Trophoblast cell (in vitro differentiated cells and primary cell): ENCODE data around the gene AJM1.
"Not testable (repeated sequence)": the region's sequence is repeated elsewhere in the genome, so short reads cannot be mapped to it uniquely, and the experiment has no call there.

Source experiments
- DNase-seq, 2 donors: peaks; one replicate each; pipeline ENCODE4 v3.0.0-alpha.2; 2016
- H2AFZ ChIP-seq: 2 replicates; pipeline ENCODE4 v1.6.1; 2013; ENCODE audit warnings: low read length, moderate library complexity, mild to moderate bottlenecking; ENCODE audit not compliant: insufficient read depth, poor library complexity
- H2AK5ac ChIP-seq: 2 replicates; pipeline ENCODE4 v1.6.1; 2013; ENCODE audit warnings: mild to moderate bottlenecking, low read length
- H2BK120ac ChIP-seq: 2 replicates; pipeline ENCODE4 v1.6.1; 2013; ENCODE audit warnings: low read length, mild to moderate bottlenecking, moderate library complexity; ENCODE audit not compliant: insufficient read depth, poor library complexity
- H2BK12ac ChIP-seq: 2 replicates; pipeline ENCODE4 v1.6.1; 2013; ENCODE audit warnings: mild to moderate bottlenecking, low read length, moderate library complexity
- H2BK5ac ChIP-seq: 2 replicates; pipeline ENCODE4 v1.6.1; 2013; ENCODE audit warnings: low read length, low read depth, moderate library complexity, mild to moderate bottlenecking; ENCODE audit not compliant: poor library complexity
- H3K14ac ChIP-seq: 2 replicates; pipeline ENCODE4 v1.6.1; 2013; ENCODE audit warnings: mild to moderate bottlenecking, low read length
- H3K18ac ChIP-seq: 2 replicates; pipeline ENCODE4 v1.6.1; 2013; ENCODE audit warnings: mild to moderate bottlenecking, low read length
- H3K23ac ChIP-seq: 2 replicates; pipeline ENCODE4 v1.6.1; 2013; ENCODE audit warnings: low read length
- H3K27ac ChIP-seq: 2 replicates; pipeline ENCODE4 v1.5.1; 2013; ENCODE audit warnings: low read depth, mild to moderate bottlenecking, inconsistent platforms, low read length, moderate library complexity
- H3K27me3 ChIP-seq: 2 replicates; pipeline ENCODE4 v1.6.1; 2013; ENCODE audit warnings: inconsistent platforms, mild to moderate bottlenecking, low read length, moderate library complexity; ENCODE audit not compliant: insufficient read depth
- H3K36me3 ChIP-seq, 2 experiments: 1 replicate in 1 of 2; 2 replicates in 1 of 2; pipeline ENCODE4 v1.6.1; 2013; ENCODE audit warnings: low read length in 2 of 2, mild to moderate bottlenecking in 2 of 2, moderate library complexity in 1 of 2; ENCODE audit not compliant: insufficient read depth in 2 of 2, control insufficient read depth in 1 of 2
- H3K4ac ChIP-seq: 2 replicates; pipeline ENCODE4 v1.6.1; 2013; ENCODE audit warnings: low read depth, mild to moderate bottlenecking, low read length, moderate library complexity
- H3K4me1 ChIP-seq, 2 experiments: 1 replicate in 1 of 2; 2 replicates in 1 of 2; pipeline ENCODE4 v1.6.1; 2013; ENCODE audit warnings: low read length in 2 of 2, mild to moderate bottlenecking in 2 of 2, moderate library complexity in 1 of 2; ENCODE audit not compliant: insufficient read depth in 2 of 2, control insufficient read depth in 1 of 2
- H3K4me2 ChIP-seq: 2 replicates; pipeline ENCODE4 v1.6.1; 2013; ENCODE audit warnings: inconsistent platforms, mild to moderate bottlenecking, low read length, moderate library complexity
- H3K4me3 ChIP-seq: 2 replicates; pipeline ENCODE4 v1.5.1; 2013; ENCODE audit warnings: mild to moderate bottlenecking, low read depth, low read length, inconsistent platforms
- H3K79me1 ChIP-seq: one replicate; pipeline ENCODE4 v1.6.1; 2013; ENCODE audit warnings: low read length
- H3K79me2 ChIP-seq: 2 replicates; pipeline ENCODE4 v1.6.1; 2013; ENCODE audit warnings: low read length, mild to moderate bottlenecking; ENCODE audit not compliant: control insufficient read depth, insufficient read depth, poor library complexity
- H3K9ac ChIP-seq: 2 replicates; pipeline ENCODE4 v1.6.1; 2013; ENCODE audit warnings: mild to moderate bottlenecking, low read length
- H3K9me3 ChIP-seq: 2 replicates; pipeline ENCODE4 v1.6.1; 2013; ENCODE audit warnings: low read depth, mild to moderate bottlenecking, control low read depth, inconsistent platforms, low read length; ENCODE audit not compliant: insufficient read depth
- H4K12ac ChIP-seq: 2 replicates; pipeline ENCODE4 v1.6.1; 2013; ENCODE audit warnings: low read depth, mild to moderate bottlenecking, low read length, moderate library complexity
- H4K8ac ChIP-seq: 2 replicates; pipeline ENCODE4 v1.6.1; 2013; ENCODE audit warnings: low read depth, mild to moderate bottlenecking, low read length, moderate library complexity
- H4K91ac ChIP-seq: one replicate; pipeline ENCODE4 v1.6.1; 2013; ENCODE audit warnings: low read depth, mild to moderate bottlenecking, low read length, moderate library complexity
- WGBS: extraction: QIAGEN DNeasy Blood & Tissue Kit; methylation state at CpG from one replicate; pipeline ENCODE4 v1.1.7; 2013; ENCODE audit warnings: missing lambda C conversion rate; ENCODE audit not compliant: insufficient read length, insufficient coverage; ENCODE audit errors: extremely low coverage; 5-methylcytosine and 5-hydroxymethylcytosine counted together

AJM1 gene

DNA sequence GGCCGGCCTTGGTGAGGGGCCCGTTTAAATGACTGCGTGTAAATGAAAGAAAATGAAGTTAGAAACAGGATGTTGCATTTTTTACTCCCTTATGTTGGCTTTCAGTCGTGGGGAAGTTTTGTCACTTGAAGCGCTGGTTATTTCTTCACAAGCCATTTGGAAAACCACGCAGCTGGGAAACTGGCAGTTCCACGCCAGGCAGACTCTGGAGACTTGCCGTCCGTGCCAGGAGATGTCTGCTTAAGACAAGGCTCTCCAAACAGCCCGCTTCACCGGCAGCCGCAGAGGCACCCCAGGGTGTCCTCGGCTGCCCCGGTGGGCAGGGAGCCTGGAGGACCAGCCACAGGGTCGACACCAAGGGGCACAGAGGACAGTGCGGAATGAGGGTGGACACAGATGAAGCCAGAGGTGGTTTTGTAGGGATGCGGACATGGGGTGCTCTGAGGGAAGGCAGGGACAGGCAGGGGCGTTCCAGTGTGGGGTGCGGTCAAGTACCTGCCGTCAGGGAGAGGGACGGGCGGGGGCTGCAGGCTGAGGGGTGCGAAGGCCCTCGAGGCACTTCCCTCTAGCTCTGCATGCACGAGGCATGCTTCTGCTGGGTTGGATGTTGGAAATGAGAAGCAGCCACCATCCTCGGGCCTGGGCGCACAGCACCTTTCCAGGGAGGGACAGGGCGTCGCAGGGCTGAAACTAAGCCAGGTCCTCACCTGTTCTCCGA lies 11.1 kb upstream of the AJM1 start:
- H3K23ac ChIP-seq, result no peak overlapping the region
- H4K12ac ChIP-seq, result no peak overlapping the region
- WGBS, result no CpG with 5 or more reads among the region's 30 CpGs
- no peak overlapping the region for H3K14ac ChIP-seq
- H4K91ac ChIP-seq, result no peak overlapping the region
- no peak overlapping the region for H3K27ac ChIP-seq
- no peak overlapping the region for H2AFZ ChIP-seq
- no peak for DNase-seq
- H3K79me1 ChIP-seq, result no peaks in the 10 kb centered on the region
- no peak overlapping the region for H3K4ac ChIP-seq
- H3K9ac ChIP-seq, result no peak overlapping the region
- no peak overlapping the region for H2BK12ac ChIP-seq
- peaks cover 82 to 85% of the 10 kb centered on the region in 2 experiments for H3K36me3 ChIP-seq
- no peaks in the 10 kb centered on the region for H3K9me3 ChIP-seq
- no peaks in the 10 kb centered on the region for H3K4me1 ChIP-seq
- no peak overlapping the region for H2BK5ac ChIP-seq
- H3K4me2 ChIP-seq, result no peak overlapping the region
- H3K27me3 ChIP-seq, result no peaks in the 10 kb centered on the region
- H3K18ac ChIP-seq, result no peak overlapping the region
- H3K4me3 ChIP-seq, result no peak overlapping the region
- no peak overlapping the region for H2BK120ac ChIP-seq
- H3K79me2 ChIP-seq, result no peaks in the 10 kb centered on the region
- H2AK5ac ChIP-seq, result no peak overlapping the region
- no peak overlapping the region for H4K8ac ChIP-seq

DNA sequence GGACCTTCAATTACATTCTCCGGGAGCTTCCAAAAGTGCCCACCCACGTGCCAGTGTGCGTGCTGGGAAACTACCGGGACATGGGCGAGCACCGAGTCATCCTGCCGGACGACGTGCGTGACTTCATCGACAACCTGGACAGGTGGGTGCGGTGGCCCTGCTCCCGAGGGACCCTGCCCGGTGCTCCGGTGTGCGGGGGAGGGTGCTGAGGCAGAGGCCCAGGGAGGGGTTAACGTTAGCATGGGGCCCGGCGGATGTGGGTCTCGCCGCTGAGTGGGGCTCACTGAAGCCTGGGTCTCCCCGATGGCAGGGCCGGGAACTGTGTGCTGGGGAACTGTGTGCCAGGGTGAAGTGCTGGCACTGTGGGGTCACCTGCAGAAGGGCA lies 10.6 kb upstream of the AJM1 start:
- no peak for DNase-seq
- H3K4ac ChIP-seq, result no peak overlapping the region
- H3K9ac ChIP-seq, result no peak overlapping the region
- H3K9me3 ChIP-seq, result no peaks in the 10 kb centered on the region
- H3K4me2 ChIP-seq, result no peak overlapping the region
- no peak overlapping the region for H2AFZ ChIP-seq
- no peaks in the 10 kb centered on the region for H3K79me2 ChIP-seq
- H4K8ac ChIP-seq, result no peak overlapping the region
- H3K36me3 ChIP-seq, result peaks cover 81 to 85% of the 10 kb centered on the region in 2 experiments
- H4K91ac ChIP-seq, result no peak overlapping the region
- H2AK5ac ChIP-seq, result no peak overlapping the region
- H3K79me1 ChIP-seq, result no peaks in the 10 kb centered on the region
- no peak overlapping the region for H3K23ac ChIP-seq
- no peak overlapping the region for H2BK12ac ChIP-seq
- H3K27me3 ChIP-seq, result no peaks in the 10 kb centered on the region
- no peak overlapping the region for H4K12ac ChIP-seq
- no peak overlapping the region for H3K27ac ChIP-seq
- no peaks in the 10 kb centered on the region for H3K4me1 ChIP-seq
- H3K18ac ChIP-seq, result no peak overlapping the region
- H3K4me3 ChIP-seq, result no peak overlapping the region
- no peak overlapping the region for H3K14ac ChIP-seq
- no CpG with 5 or more reads among the region's 23 CpGs for WGBS
- no peak overlapping the region for H2BK120ac ChIP-seq
- no peak overlapping the region for H2BK5ac ChIP-seq

GRCh38 chr9:136832581-136832980 lies 9.7 kb upstream of the AJM1 start:
- Histone ChIP-seq H2AK5ac (no peak overlapping the region), H3K4me1 (no peaks in the 10 kb centered on the region), H3K14ac (no peak overlapping the region), H3K4me3 (no peak overlapping the region), H3K9me3 (no peaks in the 10 kb centered on the region), H2BK120ac (no peak overlapping the region), H3K9ac (no peak overlapping the region), H3K79me2 (no peaks in the 10 kb centered on the region), H2AFZ (no peak overlapping the region), H3K27ac (no peak overlapping the region), H2BK5ac (no peak overlapping the region), H3K36me3 (peaks cover 75 to 81% of the 10 kb centered on the region in 2 experiments), H3K27me3 (no peaks in the 10 kb centered on the region), H4K12ac (no peak overlapping the region), H4K8ac (no peak overlapping the region), H3K4me2 (no peak overlapping the region), H3K23ac (no peak overlapping the region), H3K18ac (no peak overlapping the region), H2BK12ac (no peak overlapping the region), H3K79me1 (no peaks in the 10 kb centered on the region), H4K91ac (no peak overlapping the region), H3K4ac (no peak overlapping the region)
- peak in 1 of 2 donors; percentile 16 for DNase-seq
- no CpG with 5 or more reads among the region's 9 CpGs for WGBS

- H3K4me3 ChIP-seq, H3K9ac ChIP-seq, H2BK5ac ChIP-seq, H4K91ac ChIP-seq, H4K8ac ChIP-seq, H3K79me2 ChIP-seq, H2AK5ac ChIP-seq, DNase-seq, H2BK12ac ChIP-seq, H2BK120ac ChIP-seq, H3K27me3 ChIP-seq, H3K14ac ChIP-seq, H4K12ac ChIP-seq, H3K23ac ChIP-seq, H3K79me1 ChIP-seq, H3K18ac ChIP-seq, H2AFZ ChIP-seq, H3K4me1 ChIP-seq, H3K4ac ChIP-seq, H3K9me3 ChIP-seq, H3K4me2 ChIP-seq, H3K27ac ChIP-seq: not testable (repeated sequence)
- H3K36me3 ChIP-seq, result peaks cover 74 to 81% of the 10 kb centered on the region in 2 experiments
- WGBS, result no CpG with 5 or more reads among the region's 16 CpGs
Measured at GRCh38 chr9:136833381-136834048, 8.8 kb upstream of the AJM1 start.
